ENCODE data around the gene DHX9. TPM values are rescaled to one million over a fixed set of nuclear protein-coding genes. Genes with fewer than 3 reads are reported as not detected.
A peak's percentile ranks its signal among the peaks of the same experiment; 100 is the strongest.

The DHX9 gene
- total RNA-seq, 1 experiment from 2014 or later = 218 TPM

DNA sequence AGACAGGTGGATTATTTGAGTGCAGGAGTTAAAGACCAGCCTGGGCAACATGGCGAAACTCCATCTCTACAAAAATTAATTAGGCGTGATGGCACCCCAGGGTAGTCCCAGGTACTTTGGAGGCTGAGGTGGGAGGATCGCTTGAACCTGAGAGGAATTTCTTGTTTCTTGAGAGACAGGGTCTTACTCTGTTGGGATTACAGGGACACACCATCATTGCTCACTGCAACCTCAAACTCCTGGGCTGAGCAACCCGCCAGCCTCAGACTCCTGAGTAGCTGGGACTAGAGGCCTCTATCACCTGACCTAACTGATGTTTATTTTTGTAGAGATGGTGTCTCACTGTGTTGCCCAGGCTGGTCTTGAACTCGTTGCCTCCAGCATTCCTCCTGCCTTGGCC is 24.8 kb downstream of the DHX9 start:
- H3K4me3 Mint-ChIP-seq (ENCODE audit: unreplicated experiment) = no peak overlapping the region
- Histone ChIP-seq H3K27me3 (replicated peaks; ENCODE audit: control insufficient read depth, insufficient read depth, low read length) (no peaks in the 10 kb centered on the region), H3K4me1 (no peaks in the 10 kb centered on the region), H3K36me3 (ENCODE audit: control insufficient read depth, insufficient read depth, low read length) (peaks cover 1% of the 10 kb centered on the region; the same call in 1 of the 2 replicates), H3K4me3 (ENCODE audit: low read depth, low read length) (no peak overlapping the region), H3K9me3 (no peaks in the 10 kb centered on the region)
- no peaks in the 10 kb centered on the region for H3K4me1 Mint-ChIP-seq (ENCODE audit: low read depth, unreplicated experiment)
- H3K36me3 Mint-ChIP-seq (ENCODE audit: insufficient read depth, unreplicated experiment) = peaks cover 99% of the 10 kb centered on the region
- H3K9me3 Mint-ChIP-seq (ENCODE audit: unreplicated experiment) = no peaks in the 10 kb centered on the region
- no peak overlapping the region for H3K27ac Mint-ChIP-seq (ENCODE audit: unreplicated experiment)
- no peaks in the 10 kb centered on the region for H3K27me3 Mint-ChIP-seq (ENCODE audit: insufficient read depth, unreplicated experiment)
- ChIA-PET POLR2A (no interaction called here), CTCF (no interaction called here)
- intact Hi-C loops (cut with micrococcal nuclease; ENCODE audit: unreplicated experiment) = no loop called here
- TF ChIP-seq, protein P1, sequence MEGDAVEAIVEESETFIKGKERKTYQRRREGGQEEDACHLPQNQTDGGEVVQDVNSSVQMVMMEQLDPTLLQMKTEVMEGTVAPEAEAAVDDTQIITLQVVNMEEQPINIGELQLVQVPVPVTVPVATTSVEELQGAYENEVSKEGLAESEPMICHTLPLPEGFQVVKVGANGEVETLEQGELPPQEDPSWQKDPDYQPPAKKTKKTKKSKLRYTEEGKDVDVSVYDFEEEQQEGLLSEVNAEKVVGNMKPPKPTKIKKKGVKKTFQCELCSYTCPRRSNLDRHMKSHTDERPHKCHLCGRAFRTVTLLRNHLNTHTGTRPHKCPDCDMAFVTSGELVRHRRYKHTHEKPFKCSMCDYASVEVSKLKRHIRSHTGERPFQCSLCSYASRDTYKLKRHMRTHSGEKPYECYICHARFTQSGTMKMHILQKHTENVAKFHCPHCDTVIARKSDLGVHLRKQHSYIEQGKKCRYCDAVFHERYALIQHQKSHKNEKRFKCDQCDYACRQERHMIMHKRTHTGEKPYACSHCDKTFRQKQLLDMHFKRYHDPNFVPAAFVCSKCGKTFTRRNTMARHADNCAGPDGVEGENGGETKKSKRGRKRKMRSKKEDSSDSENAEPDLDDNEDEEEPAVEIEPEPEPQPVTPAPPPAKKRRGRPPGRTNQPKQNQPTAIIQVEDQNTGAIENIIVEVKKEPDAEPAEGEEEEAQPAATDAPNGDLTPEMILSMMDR (IDR thresholded peaks at IDR 0.05; ENCODE audit: insufficient read depth in 1 of 2, low read depth in 1 of 2, low read length in 1 of 2, severe bottlenecking in 1 of 2, unreplicated experiment in 1 of 2) = no peak
- BruUV-seq (replicated peaks) = no TSS peak
- no peak for DNase-seq

DNA sequence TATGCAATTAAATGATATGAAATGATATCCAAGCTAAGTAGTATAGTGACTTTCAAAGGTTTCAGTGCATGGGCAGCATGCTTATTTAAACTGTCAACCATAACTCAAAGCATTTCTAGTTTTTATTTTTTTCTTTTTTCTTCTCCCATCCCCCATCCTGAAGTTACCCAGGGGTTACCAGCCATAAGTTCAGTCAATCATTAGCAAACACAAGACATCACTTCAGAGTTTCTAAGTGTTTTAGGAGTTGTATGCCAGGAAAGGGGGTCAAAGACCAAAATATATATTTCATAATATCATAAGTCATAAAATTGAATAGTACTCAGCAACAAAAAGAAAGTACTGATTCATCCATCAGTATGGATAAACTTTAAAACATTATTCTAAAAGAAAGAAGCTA is 28.7 kb downstream of the DHX9 start:
- Histone ChIP-seq H3K27me3 (replicated peaks; ENCODE audit: control insufficient read depth, insufficient read depth, low read length) (no peaks in the 10 kb centered on the region), H3K9me3 (no peaks in the 10 kb centered on the region), H3K4me1 (no peaks in the 10 kb centered on the region), H3K36me3 (ENCODE audit: control insufficient read depth, insufficient read depth, low read length) (peaks cover 2% of the 10 kb centered on the region), H3K4me3 (ENCODE audit: low read depth, low read length) (no peak overlapping the region)
- peaks cover 98% of the 10 kb centered on the region for H3K36me3 Mint-ChIP-seq (ENCODE audit: insufficient read depth, unreplicated experiment)
- BruUV-seq (replicated peaks) = no TSS peak
- ChIA-PET CTCF (no interaction called here), POLR2A (no interaction called here)
- TF ChIP-seq, protein P1 (IDR thresholded peaks at IDR 0.05; ENCODE audit: insufficient read depth in 1 of 2, low read depth in 1 of 2, low read length in 1 of 2, severe bottlenecking in 1 of 2, unreplicated experiment in 1 of 2) = no peak
- no peaks in the 10 kb centered on the region for H3K4me1 Mint-ChIP-seq (ENCODE audit: low read depth, unreplicated experiment)
- intact Hi-C loops (cut with micrococcal nuclease; ENCODE audit: unreplicated experiment) = no loop called here
- H3K27ac Mint-ChIP-seq (ENCODE audit: unreplicated experiment) = no peak overlapping the region
- H3K4me3 Mint-ChIP-seq (ENCODE audit: unreplicated experiment) = no peak overlapping the region
- no peaks in the 10 kb centered on the region for H3K27me3 Mint-ChIP-seq (ENCODE audit: insufficient read depth, unreplicated experiment)
- H3K9me3 Mint-ChIP-seq (ENCODE audit: unreplicated experiment) = no peaks in the 10 kb centered on the region
- no peak for DNase-seq

DNA sequence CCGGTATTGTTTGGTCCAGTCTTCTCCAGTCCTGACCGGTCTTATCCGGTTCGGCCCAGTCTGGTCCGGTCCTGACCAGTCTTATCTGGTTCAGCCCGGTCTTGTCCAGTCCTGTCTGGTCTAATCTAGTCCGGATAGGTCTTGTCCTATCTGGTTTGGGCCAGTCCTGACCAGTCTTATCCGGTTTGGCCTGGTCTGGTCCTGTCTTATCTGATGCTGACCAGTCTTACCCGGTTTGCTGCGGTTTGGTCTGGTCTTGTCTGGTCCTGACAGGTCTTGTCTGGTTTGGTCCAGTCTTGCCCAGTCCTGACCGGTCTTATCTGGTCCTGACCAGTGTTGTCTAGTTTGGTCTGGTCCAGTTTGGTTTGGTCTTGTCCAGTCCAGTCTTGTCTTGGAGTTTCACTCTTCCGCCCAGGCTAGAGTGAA is 30.1 kb downstream of the DHX9 start:
- ChIA-PET POLR2A (no interaction called here), CTCF (no interaction called here)
- H3K36me3 ChIP-seq (ENCODE audit: control insufficient read depth, insufficient read depth, low read length) = peaks cover 3% of the 10 kb centered on the region

More for the DNA sequence above, 30.1 kb downstream of the DHX9 start:
- Mint-ChIP-seq H3K36me3 (ENCODE audit: insufficient read depth, unreplicated experiment) (peaks cover 99% of the 10 kb centered on the region), H3K9me3 (ENCODE audit: unreplicated experiment) (no peaks in the 10 kb centered on the region), H3K4me1 (ENCODE audit: low read depth, unreplicated experiment) (no peaks in the 10 kb centered on the region), H3K27me3 (ENCODE audit: insufficient read depth, unreplicated experiment) (no peaks in the 10 kb centered on the region), H3K27ac (ENCODE audit: unreplicated experiment) (peak overlapping the region; percentile 59), H3K4me3 (ENCODE audit: unreplicated experiment) (no peak overlapping the region)
- DNase-seq = peak; percentile 31 to 46
- TF ChIP-seq, protein P1 (IDR thresholded peaks at IDR 0.05; ENCODE audit: insufficient read depth in 1 of 2, low read depth in 1 of 2, low read length in 1 of 2, severe bottlenecking in 1 of 2, unreplicated experiment in 1 of 2) = no peak
- no peak overlapping the region for H3K4me3 ChIP-seq (ENCODE audit: low read depth, low read length)
- H3K4me1 ChIP-seq = no peaks in the 10 kb centered on the region
- intact Hi-C loops (cut with micrococcal nuclease; ENCODE audit: unreplicated experiment) = no loop called here
- H3K27me3 ChIP-seq (replicated peaks; ENCODE audit: control insufficient read depth, insufficient read depth, low read length) = no peaks in the 10 kb centered on the region
- H3K9me3 ChIP-seq = no peaks in the 10 kb centered on the region
- no TSS peak for BruUV-seq (replicated peaks)
